Measurements from ENCODE around the gene HDGFL2.

HDGFL2 gene

GRCh38 chr19:4430760-4431159, 41.3 kb upstream of the HDGFL2 start:
- no peak for DNase-seq (ENCODE audit: low read depth)

DNA sequence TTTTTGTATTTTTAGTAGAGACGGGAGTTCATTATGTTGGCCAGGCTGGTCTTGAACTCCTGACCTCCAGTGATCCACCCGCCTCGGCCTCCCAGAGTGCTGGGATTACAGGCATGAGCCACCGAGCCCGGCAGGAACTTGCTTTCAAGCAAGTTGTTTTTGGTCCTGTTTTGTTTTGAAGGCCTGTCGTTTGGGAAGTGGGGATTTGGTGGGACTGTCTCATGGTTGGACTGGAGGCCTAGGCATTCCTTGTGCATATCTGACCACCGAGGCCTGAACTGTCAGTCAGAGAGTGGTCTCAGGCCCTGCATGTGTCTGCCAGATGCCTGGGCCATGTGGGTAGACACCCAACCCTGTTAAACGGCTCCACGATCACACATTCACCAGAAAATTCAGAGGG, 40.8 kb upstream of the HDGFL2 start:
- no peak for DNase-seq (ENCODE audit: low read depth)
- no peak overlapping the region for H3K4me3 ChIP-seq (ENCODE audit: control insufficient read depth, low read depth, low read length)
- TF ChIP-seq, protein P1, sequence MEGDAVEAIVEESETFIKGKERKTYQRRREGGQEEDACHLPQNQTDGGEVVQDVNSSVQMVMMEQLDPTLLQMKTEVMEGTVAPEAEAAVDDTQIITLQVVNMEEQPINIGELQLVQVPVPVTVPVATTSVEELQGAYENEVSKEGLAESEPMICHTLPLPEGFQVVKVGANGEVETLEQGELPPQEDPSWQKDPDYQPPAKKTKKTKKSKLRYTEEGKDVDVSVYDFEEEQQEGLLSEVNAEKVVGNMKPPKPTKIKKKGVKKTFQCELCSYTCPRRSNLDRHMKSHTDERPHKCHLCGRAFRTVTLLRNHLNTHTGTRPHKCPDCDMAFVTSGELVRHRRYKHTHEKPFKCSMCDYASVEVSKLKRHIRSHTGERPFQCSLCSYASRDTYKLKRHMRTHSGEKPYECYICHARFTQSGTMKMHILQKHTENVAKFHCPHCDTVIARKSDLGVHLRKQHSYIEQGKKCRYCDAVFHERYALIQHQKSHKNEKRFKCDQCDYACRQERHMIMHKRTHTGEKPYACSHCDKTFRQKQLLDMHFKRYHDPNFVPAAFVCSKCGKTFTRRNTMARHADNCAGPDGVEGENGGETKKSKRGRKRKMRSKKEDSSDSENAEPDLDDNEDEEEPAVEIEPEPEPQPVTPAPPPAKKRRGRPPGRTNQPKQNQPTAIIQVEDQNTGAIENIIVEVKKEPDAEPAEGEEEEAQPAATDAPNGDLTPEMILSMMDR (conservative IDR thresholded peaks at IDR 0.05; ENCODE audit: control insufficient read depth, insufficient read depth, low read depth, low read length), result no peak

More at GRCh38 chr19:4430760-4431159, 41.3 kb upstream of the HDGFL2 start:
- TF ChIP-seq, protein P1 (conservative IDR thresholded peaks at IDR 0.05; ENCODE audit: control insufficient read depth, insufficient read depth, low read depth, low read length), result no peak
- no peak overlapping the region for H3K4me3 ChIP-seq (ENCODE audit: control insufficient read depth, low read depth, low read length)

GRCh38 chr19:4431808-4432674, 40.1 kb upstream of the HDGFL2 start:
- DNase-seq (ENCODE audit: low read depth), result no peak
- H3K4me3 ChIP-seq (ENCODE audit: control insufficient read depth, low read depth, low read length), result no peak overlapping the region

DNA sequence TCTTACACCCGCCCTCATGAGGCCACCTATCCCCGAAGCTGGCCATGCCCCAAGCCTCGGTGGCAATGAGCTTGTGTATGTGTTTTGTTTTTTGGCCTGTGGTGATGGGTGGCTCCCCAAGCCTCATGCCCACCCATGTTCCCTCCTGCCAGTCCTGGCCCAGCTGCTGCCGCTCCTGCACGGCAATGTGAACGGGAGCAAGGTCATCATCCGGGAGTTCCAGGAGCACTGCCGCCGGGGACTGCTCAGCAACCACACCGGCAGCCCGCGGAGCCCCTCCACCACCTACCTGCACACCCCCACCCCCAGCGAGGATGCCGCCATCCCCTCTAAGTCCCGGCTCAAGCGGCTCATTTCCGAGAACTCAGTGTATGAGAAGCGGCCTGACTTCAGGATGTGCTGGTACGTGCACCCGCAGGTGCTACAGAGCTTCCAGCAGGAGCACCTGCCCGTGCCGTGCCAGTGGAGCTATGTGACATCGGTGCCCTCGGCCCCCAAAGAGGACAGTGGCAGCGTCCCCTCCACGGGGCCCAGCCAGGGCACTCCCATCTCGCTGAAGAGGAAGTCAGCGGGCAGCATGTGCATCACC, 39.1 kb upstream of the HDGFL2 start:
- no peak for DNase-seq (ENCODE audit: low read depth)
- H3K4me3 ChIP-seq (ENCODE audit: control insufficient read depth, low read depth, low read length), result no peak overlapping the region
- TF ChIP-seq, protein P1 (conservative IDR thresholded peaks at IDR 0.05; ENCODE audit: control insufficient read depth, insufficient read depth, low read depth, low read length), result no peak

More at GRCh38 chr19:4431808-4432674, 40.1 kb upstream of the HDGFL2 start:
- TF ChIP-seq, protein P1 (conservative IDR thresholded peaks at IDR 0.05; ENCODE audit: control insufficient read depth, insufficient read depth, low read depth, low read length), result no peak

GRCh38 chr19:4434391-4434790, 37.7 kb upstream of the HDGFL2 start:
- H3K4me3 ChIP-seq (ENCODE audit: control insufficient read depth, low read depth, low read length), result no peak overlapping the region
- TF ChIP-seq, protein P1 (conservative IDR thresholded peaks at IDR 0.05; ENCODE audit: control insufficient read depth, insufficient read depth, low read depth, low read length), result no peak
- DNase-seq (ENCODE audit: low read depth), result no peak

DNA sequence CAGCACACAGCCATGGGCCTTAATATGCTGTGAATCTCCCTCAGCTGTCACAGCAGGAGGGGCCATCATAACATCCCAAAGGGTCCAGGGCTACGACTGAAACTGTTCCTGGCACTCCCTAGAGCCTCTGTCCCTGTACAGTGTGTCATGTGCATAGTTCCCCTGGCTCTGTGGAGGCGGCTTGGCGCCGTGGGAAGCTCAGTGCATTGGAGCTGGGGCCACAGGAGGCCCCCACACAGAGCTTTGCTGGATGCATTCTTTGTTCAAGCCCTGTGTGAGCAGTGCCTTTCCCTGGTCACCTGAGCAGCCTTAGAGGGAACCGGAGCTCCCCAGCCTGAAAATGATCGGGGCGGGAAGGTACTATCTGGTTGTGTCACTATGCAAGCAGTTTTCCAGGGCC, 35.9 kb upstream of the HDGFL2 start:
- TF ChIP-seq, protein P1 (conservative IDR thresholded peaks at IDR 0.05; ENCODE audit: control insufficient read depth, insufficient read depth, low read depth, low read length), result no peak
- no peak for DNase-seq (ENCODE audit: low read depth)
- no peak overlapping the region for H3K4me3 ChIP-seq (ENCODE audit: control insufficient read depth, low read depth, low read length)

Measured in fibroblast of mammary gland (primary cell).